Upper lobe of right lung (tissue), 1 donor: ENCODE data around the gene AGBL1. TPM values are rescaled to one million over a fixed set of nuclear protein-coding genes. Genes with fewer than 3 reads are reported as not detected.
A peak's percentile ranks its signal among the peaks of the same experiment; 100 is the strongest.

ENCODE experiments used
- ATAC-seq: fragments of 200-7000 bp; cut with Tn5 transposase; one replicate; pipeline ENCODE4 v1.9.1; 2020; ENCODE audit warnings: mild to moderate bottlenecking, moderate library complexity
- DNase-seq: peaks from one replicate; pipeline ENCODE4 v3.0.0-alpha.2; 2020
- H3K27ac ChIP-seq: fragments of 200-600 bp; one replicate; pipeline ENCODE4 v1.8.0; 2022
- H3K27me3 ChIP-seq: fragments of 200-600 bp; one replicate; pipeline ENCODE4 v1.8.0; 2022; ENCODE audit warnings: mild to moderate bottlenecking
- H3K36me3 ChIP-seq: fragments of 200-600 bp; one replicate; pipeline ENCODE4 v1.8.0; 2022
- H3K4me1 ChIP-seq: fragments of 200-600 bp; one replicate; pipeline ENCODE4 v1.8.0; 2022
- H3K4me3 ChIP-seq: fragments of 200-600 bp; one replicate; pipeline ENCODE4 v1.8.0; 2022; ENCODE audit warnings: mild to moderate bottlenecking
- H3K9me3 ChIP-seq: fragments of 200-600 bp; one replicate; pipeline ENCODE4 v1.8.0; 2022
- CTCF ChIP-seq: fragments of 200-600 bp; IDR thresholded peaks from one replicate; pipeline ENCODE4 v1.8.0; 2022; ENCODE audit warnings: antibody characterized with exemption
- intact Hi-C: fragments of 100-400 bp; cut with DNase I; formaldehyde crosslinking; loops from one replicate; pipeline ENCODE4 v1.11.0; 2022
- total RNA-seq: library from RNA; stranded (reverse); fragmentation: NEBNext Ultra II Directional; extraction: Animal tissue kit (Norgen Biotek cat#: 25700); gene quantifications from one replicate; pipeline ENCODE4 v1.2.1, GENCODE V29; 2021
- donor health status: DM: no; HTN: yes; CAD: no; lungs with severe emphysema.

Gene AGBL1
- total RNA-seq, 1 donor from 2014 or later: 6.5 TPM

DNA sequence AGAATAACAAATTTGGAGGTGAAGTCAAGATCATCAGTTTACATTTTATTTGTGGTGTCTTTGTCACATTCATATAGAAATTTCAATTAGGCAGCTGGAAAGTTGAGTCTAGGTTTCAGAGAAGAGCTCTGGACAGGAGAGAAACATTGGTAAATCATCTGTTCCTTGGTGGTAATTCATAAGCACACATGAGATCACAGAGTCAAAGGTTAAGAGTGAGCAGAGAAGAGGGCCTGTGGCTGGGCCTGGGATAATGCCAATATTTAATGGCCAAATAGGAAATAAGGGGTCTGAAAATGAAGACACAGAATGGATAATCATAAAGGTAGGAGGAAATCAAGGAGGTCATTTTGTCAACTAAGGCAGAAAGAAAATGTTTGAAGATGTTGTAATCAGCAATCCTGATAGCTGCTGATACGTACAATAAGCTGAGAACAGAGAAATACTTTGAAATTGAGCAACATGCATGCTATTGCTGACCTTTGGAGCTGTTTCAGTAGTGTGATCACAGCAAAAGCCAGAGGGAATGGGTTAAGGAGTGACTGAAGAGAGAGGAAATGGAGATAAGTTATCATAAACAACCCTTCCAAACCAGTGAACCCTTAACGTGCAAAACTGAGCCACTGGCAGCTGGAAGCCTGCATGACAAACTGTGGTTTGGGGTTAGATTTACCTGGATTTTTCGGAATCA lies 692.8 kb downstream of the AGBL1 start:
- no peaks in the 10 kb centered on the region for H3K36me3 ChIP-seq
- H3K27me3 ChIP-seq: no peaks in the 10 kb centered on the region
- no peak overlapping the region for H3K4me3 ChIP-seq
- intact Hi-C loops: no loop called here
- no peak overlapping the region for H3K27ac ChIP-seq
- no peaks in the 10 kb centered on the region for H3K9me3 ChIP-seq
- peaks cover 4% of the 10 kb centered on the region for H3K4me1 ChIP-seq
- DNase-seq (no peak), ATAC-seq (peak; percentile 57)
- TF ChIP-seq CTCF: no peak

GRCh38 chr15:86773736-86774135 lies 694.1 kb downstream of the AGBL1 start:
- no peak for ATAC-seq
- Histone ChIP-seq H3K4me1 (peaks cover 4% of the 10 kb centered on the region), H3K9me3 (no peaks in the 10 kb centered on the region), H3K27me3 (no peaks in the 10 kb centered on the region), H3K4me3 (no peak overlapping the region), H3K27ac (no peak overlapping the region), H3K36me3 (no peaks in the 10 kb centered on the region)
- no peak for DNase-seq
- no peak for TF ChIP-seq CTCF
- intact Hi-C loops: no loop called here

GRCh38 chr15:86776145-86776544 lies 696.5 kb downstream of the AGBL1 start:
- DNase-seq: no peak
- intact Hi-C loops: no loop called here
- H3K4me3 ChIP-seq: no peak overlapping the region
- no peaks in the 10 kb centered on the region for H3K27me3 ChIP-seq
- H3K36me3 ChIP-seq: no peaks in the 10 kb centered on the region
- peaks cover 4% of the 10 kb centered on the region for H3K4me1 ChIP-seq
- H3K9me3 ChIP-seq: no peaks in the 10 kb centered on the region
- no peak for ATAC-seq
- TF ChIP-seq CTCF: no peak
- H3K27ac ChIP-seq: no peak overlapping the region

GRCh38 chr15:86796521-86796920 lies 716.9 kb downstream of the AGBL1 start:
- ATAC-seq (no peak), DNase-seq (no peak)
- intact Hi-C loops: no loop called here
- Histone ChIP-seq H3K36me3 (no peaks in the 10 kb centered on the region), H3K4me3 (no peak overlapping the region), H3K27me3 (no peaks in the 10 kb centered on the region), H3K4me1 (no peaks in the 10 kb centered on the region), H3K27ac (no peak overlapping the region), H3K9me3 (no peaks in the 10 kb centered on the region)
- TF ChIP-seq CTCF: no peak

- no peak overlapping the region for H3K4me3 ChIP-seq
- no peaks in the 10 kb centered on the region for H3K9me3 ChIP-seq
- TF ChIP-seq CTCF: no peak
- no peaks in the 10 kb centered on the region for H3K27me3 ChIP-seq
- intact Hi-C loops: no loop called here
- no peaks in the 10 kb centered on the region for H3K4me1 ChIP-seq
- no peaks in the 10 kb centered on the region for H3K36me3 ChIP-seq
- H3K27ac ChIP-seq: no peak overlapping the region
- DNase-seq (no peak), ATAC-seq (no peak)
Observed at GRCh38 chr15:86797135-86797534, 717.5 kb downstream of the AGBL1 start.

DNA sequence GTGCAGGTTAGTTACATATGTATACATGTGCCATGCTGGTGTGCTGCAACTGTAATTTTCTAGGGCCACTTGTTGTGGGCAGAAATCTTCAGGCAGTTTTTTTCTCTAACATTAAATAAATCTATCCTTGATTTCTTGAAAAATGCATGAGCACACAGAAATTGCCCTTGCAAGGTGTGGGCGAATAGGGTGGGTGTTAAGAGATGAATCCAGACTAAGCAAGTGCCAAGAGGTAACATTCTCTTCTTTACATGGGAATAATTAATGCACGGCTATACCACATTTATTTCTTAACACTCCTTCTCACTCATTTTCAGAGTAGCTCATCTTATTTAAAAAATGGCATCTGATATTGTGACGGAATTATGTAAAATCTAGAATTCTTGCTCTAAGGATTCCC lies 719.6 kb downstream of the AGBL1 start:
- ATAC-seq: no peak
- no peaks in the 10 kb centered on the region for H3K27me3 ChIP-seq
- intact Hi-C loops: no loop called here
- no peak overlapping the region for H3K4me3 ChIP-seq
- no peak for TF ChIP-seq CTCF
- no peaks in the 10 kb centered on the region for H3K4me1 ChIP-seq
- no peaks in the 10 kb centered on the region for H3K9me3 ChIP-seq
- no peak overlapping the region for H3K27ac ChIP-seq
- H3K36me3 ChIP-seq: no peaks in the 10 kb centered on the region
- DNase-seq: no peak
